Activated CD8-positive, alpha-beta memory T cell treated with anti-CD3 and anti-CD28 coated beads, Interleukin-2, amount 50 U/mL, for 24 hours (primary cell): ENCODE measurements around the gene RSKR.
"Not testable (repeated sequence)": the region's sequence is repeated elsewhere in the genome, so short reads cannot be mapped to it uniquely, and the experiment has no call there.

Source experiments
- DNase-seq: peaks from one replicate; pipeline ENCODE4 v3.0.0-alpha.2; 2020; ENCODE audit errors: extremely low read depth

The RSKR gene

DNA sequence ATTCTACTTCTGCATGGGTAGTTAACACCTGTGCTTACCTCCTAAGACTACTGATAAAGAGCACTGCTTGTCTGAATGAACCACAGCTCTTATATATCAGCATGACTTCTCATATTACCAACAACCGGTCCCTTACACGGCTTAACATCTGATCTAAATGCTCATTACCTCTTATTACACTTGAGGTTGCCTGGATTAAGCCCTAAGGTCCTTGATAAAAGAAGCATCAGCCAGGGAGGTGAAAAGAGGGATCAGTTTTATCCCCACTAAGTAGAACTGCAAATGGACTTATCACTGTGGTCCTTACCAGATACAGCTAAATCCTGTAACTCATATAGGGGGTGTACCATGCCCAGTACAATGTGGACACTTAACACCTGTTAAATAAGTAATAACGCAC is 8.2 kb upstream of the RSKR start:
- no peak for DNase-seq

DNA sequence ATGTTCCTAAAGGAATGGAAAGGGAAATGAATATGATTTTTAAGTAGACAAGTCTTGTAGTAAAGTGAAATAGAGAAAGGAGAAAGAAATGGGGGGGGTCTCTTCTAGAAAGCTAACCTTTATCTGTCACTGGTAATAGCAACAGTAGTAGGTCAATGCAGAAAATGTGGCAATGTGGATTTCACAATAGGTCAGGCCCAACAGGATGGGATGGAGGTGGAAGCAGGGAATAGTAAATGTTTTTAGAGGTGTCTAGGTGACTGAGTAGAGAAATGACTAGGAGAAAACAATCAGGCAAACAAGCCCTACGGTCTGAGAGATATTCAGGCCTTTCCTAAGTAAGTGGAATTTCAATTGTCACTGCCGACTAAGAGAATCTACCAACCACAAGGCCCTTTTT is 6.0 kb upstream of the RSKR start:
- no peak for DNase-seq

- no peak for DNase-seq
These were observed 4.5 kb upstream of the RSKR start for GRCh38 chr17:28618464-28618863.

- no peak for DNase-seq
These were observed 2.3 kb upstream of the RSKR start for GRCh38 chr17:28616281-28616680.

DNA sequence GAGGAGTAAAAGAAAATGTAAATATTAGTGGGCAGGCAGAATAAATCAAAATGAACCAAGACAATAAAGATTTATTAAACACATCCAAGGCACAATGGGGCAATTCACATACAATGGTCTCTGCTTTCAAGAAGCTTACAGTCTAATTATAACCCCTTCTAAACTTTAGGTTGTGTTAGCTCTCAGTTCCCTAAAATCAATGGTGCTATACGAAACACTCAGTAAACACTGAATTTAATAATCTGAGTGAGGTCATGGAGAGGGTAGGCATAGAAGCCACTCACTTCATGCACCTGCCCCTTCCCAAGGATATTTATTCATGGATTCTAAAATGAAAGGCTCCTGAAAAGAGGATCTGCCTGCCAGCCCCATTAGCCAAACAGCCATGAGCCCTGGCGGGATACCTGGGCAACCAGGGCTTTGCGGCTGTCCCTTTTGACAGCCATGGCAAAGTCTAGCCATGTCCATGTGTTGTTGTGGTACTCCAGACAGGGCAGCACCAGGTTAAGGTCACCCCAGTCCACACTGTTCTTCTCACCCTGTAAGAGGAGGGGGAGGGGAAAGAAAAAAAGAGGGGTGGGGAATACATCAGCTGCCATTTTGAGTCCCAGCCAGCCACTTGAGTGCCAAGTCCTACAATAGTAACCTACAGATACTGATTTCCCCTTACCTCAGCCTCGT is 1.4 kb upstream of the RSKR start:
- DNase-seq = no peak

- DNase-seq = no peak
These were observed 781 bp downstream of the RSKR start for GRCh38 chr17:28612936-28613872.

GRCh38 chr17:28612531-28612930 is 1.5 kb downstream of the RSKR start:
- DNase-seq = no peak

GRCh38 chr17:28610376-28610775 is 3.6 kb downstream of the RSKR start:
- DNase-seq = no peak

DNA sequence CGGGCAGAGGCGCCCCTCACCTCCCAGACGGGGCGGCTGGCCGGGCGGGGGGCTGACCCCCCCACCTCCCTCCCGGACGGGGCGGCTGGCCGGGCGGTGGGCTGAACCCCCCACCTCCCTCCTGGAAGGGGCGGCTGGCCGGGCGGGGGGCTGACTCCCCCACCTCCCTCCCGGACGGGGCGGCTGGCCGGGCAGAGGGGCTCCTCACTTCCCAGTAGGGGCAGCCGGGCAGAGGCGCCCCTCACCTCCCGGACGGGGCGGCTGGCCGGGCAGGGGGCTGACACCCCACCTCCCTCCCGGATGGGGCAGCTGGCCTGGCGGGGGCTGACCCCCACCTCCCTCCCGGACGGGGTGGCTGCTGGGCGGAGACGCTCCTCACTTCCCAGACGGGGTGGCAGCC is 10.0 kb downstream of the RSKR start:
- DNase-seq = not testable (repeated sequence)

GRCh38 chr17:28599311-28600184 is 14.4 kb downstream of the RSKR start:
- no peak for DNase-seq

DNA sequence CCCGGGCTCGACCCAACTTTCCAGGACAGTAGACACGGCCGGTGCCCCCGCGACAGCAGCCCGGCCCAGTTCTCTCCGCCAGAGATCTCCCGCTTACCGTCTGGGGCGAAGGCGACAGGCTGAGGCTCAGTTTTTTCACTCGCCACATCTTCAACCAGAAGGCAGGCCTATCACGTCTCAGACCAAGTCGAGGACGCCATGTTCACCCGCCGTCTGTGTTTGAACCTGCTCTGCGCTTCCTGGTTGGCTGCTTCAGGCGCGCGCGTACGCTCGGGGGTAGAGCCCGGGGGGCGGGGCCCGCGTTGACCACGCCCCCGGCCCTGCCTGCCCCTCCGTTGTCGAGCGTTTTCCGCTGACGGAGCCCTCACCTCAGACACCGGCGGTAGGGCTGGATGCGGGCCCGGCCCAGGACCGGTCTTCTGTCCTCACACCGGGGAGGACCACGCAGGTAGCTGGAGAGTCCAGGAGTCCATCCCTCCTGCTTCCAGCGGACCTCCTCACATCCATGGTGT is 15.1 kb downstream of the RSKR start, which contains the start of gene SPAG5:
TSS of gene SPAG5 (minus strand) at position 227 of the 512 bp plus-strand sequence. CDS start at position 148, 79 bp downstream.
- peak; percentile 79 for DNase-seq

DNA sequence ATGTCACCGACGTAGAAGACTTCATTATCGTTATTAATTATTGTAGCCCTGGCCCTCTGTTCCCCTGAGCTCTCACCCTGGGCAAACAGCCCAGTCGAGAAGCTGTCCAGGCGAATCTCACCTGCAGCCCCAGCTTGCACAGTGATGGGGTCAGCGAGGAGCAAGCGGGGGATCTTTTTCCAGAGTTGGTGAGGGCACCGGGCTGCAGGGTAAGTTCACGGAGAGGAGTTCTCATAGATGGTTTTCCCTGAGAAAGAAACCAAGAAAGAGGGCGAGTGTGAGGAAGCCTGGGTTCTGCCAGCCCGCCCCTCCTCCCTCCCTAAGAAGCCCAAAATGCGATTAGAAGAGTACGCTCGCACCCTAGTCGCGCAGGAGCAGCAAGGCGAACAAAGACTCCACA is 15.6 kb downstream of the RSKR start:
- no peak for DNase-seq

DNA sequence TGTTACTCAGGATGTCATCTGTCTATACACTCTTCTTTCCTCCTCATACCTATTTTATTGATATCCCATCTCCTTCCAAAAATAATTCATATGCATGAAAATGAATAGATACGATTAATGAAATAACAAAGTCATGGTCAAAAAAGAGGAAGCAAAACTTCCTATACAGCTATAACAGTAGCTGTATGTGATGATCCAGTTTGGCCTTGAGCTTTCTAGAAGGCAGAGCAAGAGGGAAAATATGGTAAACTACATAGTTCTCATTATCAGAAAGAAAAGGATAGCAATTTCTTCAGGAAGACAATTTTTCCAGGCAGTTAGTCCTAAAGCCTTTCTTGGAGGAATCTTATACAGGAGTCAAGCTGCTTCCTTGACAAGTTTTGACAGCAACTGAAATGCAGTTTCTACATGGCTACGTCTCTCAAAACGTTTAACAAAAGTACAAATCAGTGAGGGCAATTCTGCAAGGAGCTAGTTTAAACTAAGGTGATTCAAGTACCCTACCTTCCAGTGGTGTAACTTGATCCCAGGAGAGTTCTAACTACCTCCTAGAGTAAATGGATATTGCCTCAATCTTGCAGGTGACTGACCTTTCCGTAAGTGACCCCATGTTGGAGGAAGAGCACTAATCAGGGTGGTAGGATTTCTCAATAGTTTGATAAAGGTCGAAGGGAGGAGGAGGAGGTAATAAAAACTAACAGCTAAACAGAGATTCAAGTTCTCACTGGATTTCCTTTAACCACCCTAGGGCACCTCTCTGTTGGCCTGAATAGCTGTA is 16.2 kb downstream of the RSKR start:
- DNase-seq = no peak

- no peak for DNase-seq
These were observed 21.7 kb downstream of the RSKR start for GRCh38 chr17:28592260-28592659.

DNA sequence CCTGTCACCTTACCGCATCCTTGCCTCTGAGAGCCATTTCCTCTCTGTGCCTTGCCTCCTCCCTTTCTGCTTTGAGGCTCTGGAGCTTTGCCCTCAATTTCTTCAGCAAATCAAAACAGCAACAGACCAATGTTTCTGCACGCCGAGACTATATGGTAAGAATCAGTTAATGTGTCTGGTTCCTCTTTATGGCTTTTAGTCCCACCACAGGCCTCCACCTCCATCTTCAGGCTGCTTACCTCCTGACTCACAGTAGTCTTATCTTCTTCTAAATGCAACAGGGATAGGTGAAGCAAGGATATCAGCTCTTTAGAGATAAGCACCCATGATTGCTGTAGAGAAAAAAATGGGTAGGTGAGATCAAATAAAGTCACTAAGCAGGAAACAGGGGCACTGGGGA is 28.1 kb downstream of the RSKR start:
- DNase-seq = no peak

GRCh38 chr17:28584434-28584833 is 29.6 kb downstream of the RSKR start:
- DNase-seq = no peak

GRCh38 chr17:28582513-28582912 is 31.5 kb downstream of the RSKR start:
- no peak for DNase-seq

DNA sequence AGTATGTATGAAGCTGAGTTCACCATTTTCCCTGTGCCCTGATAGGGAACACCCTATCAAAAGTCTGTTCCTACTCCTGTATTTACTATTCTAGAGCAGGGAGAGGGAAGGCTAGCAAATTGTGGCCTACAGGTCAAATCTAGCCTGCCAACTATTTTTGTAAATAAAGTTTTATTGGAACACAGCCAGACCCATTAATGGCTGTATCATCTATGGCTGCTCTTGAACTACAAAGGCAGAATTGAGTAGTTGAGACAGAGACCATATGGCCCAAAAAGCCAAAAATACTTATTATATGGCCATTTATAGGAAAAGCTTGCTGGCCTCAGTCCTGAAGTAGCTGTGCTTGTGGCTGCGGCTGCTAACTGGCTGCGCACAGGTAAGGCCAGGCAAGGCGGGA is 33.0 kb downstream of the RSKR start:
- no peak for DNase-seq

DNA sequence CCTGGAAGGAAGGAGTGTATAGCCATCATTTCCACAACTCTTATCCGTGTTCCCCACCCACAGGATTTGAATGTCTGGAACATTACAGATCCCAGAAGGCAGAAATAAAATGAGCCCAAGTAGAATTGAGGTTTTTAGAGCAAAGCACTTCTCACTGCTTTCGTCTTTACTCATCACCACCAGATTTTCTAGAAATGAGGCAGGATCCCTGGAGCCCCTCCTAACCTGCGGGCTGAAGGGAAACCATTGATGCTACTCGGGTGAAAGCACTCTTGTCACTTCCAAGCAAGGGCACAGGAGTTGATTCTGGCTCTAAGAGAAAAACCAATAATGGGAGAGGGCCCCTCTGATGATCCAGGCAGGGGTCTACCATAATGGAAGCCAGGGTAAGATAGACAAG is 34.5 kb downstream of the RSKR start:
- DNase-seq = no peak

- no peak for DNase-seq
These were observed 35.5 kb downstream of the RSKR start for GRCh38 chr17:28578246-28579195.
